Activated T-cell treated with anti-CD3 and anti-CD28 coated beads for 48 hours (primary cell): ENCODE results near the gene TLR3.

Experiments
- DNase-seq: peaks from one replicate; pipeline ENCODE4 v3.0.0-alpha.2; 2020; ENCODE audit warnings: low read depth

TLR3 gene

GRCh38 chr4:186104890-186105646 is 36.1 kb downstream of the TLR3 start:
- no peak for DNase-seq

GRCh38 chr4:186105647-186106321 is 36.8 kb downstream of the TLR3 start:
- DNase-seq = no peak

GRCh38 chr4:186107947-186108346 is 39.0 kb downstream of the TLR3 start:
- no peak for DNase-seq

GRCh38 chr4:186108391-186108790 is 39.4 kb downstream of the TLR3 start:
- no peak for DNase-seq

- no peak for DNase-seq
Measured at GRCh38 chr4:186109245-186109644, 40.3 kb downstream of the TLR3 start.

- DNase-seq = no peak
Measured at GRCh38 chr4:186116697-186117096, 47.7 kb downstream of the TLR3 start.

GRCh38 chr4:186118582-186118981 is 49.6 kb downstream of the TLR3 start:
- no peak for DNase-seq

- DNase-seq = no peak
Measured at GRCh38 chr4:186121057-186121456, 52.1 kb downstream of the TLR3 start.

- DNase-seq = no peak
Measured at GRCh38 chr4:186128842-186129241, 59.9 kb downstream of the TLR3 start.

- no peak for DNase-seq
Measured at GRCh38 chr4:186131935-186132334, 63.0 kb downstream of the TLR3 start.

- DNase-seq = no peak
Measured at GRCh38 chr4:186132577-186133242, 63.8 kb downstream of the TLR3 start.

- no peak for DNase-seq
Measured at GRCh38 chr4:186134257-186134656, 65.3 kb downstream of the TLR3 start.

- no peak for DNase-seq
Measured at GRCh38 chr4:186134861-186135260, 65.9 kb downstream of the TLR3 start.

GRCh38 chr4:186137196-186137794 is 68.3 kb downstream of the TLR3 start:
- no peak for DNase-seq
